ENCODE measurements around the gene ITPR3. TPM values are rescaled to one million over a fixed set of nuclear protein-coding genes. Genes with fewer than 3 reads are reported as not detected.
A peak's percentile ranks its signal among the peaks of the same experiment; 100 is the strongest.
"Not testable (repeated sequence)": the region's sequence is repeated elsewhere in the genome, so short reads cannot be mapped to it uniquely, and the experiment has no call there.

The ITPR3 gene
- total RNA-seq, 3 donors from 2014 or later (not counting 1 experiment from before 2014, with no cell fraction given) = 45.5 to 66.7 (median 46.0) TPM

GRCh38 chr6:33628401-33628964 lies 7.4 kb downstream of the ITPR3 start:
- no peak overlapping the region for H3K27ac ChIP-seq (ENCODE audit: low read length)
- 85% methylated on average over 7 of the region's 7 CpGs for WGBS (ENCODE audit: insufficient coverage)
- Mint-ChIP-seq H3K4me1 (peaks cover 34 to 53% of the 10 kb centered on the region in 2 donors), H3K4me3 (no peak overlapping the region), H3K9me3 (no peaks in the 10 kb centered on the region), H3K27ac (peak overlapping the region in 1 of 2 donors; percentile 27), H3K36me3 (no peaks in the 10 kb centered on the region), H3K27me3 (ENCODE audit: low read depth in 2 of 2) (no peaks in the 10 kb centered on the region)
- ATAC-seq (no peak), DNase-seq (no peak)
- no peaks in the 10 kb centered on the region for H3K9me3 ChIP-seq (ENCODE audit: control insufficient read depth, insufficient read depth, low read length)
- TF ChIP-seq CTCF (IDR thresholded peaks at IDR 0.05) = no peak
- H3K4me1 ChIP-seq (ENCODE audit: control insufficient read depth, insufficient read depth, low read length) = peaks cover 20% of the 10 kb centered on the region
- intact Hi-C loops (cut with micrococcal nuclease) = no loop called here
- H3K27me3 ChIP-seq (ENCODE audit: control insufficient read depth, insufficient read depth, low read length) = no peaks in the 10 kb centered on the region
- H3K36me3 ChIP-seq (ENCODE audit: control insufficient read depth, insufficient read depth, low read length) = peaks cover 6% of the 10 kb centered on the region
- no peak overlapping the region for H3K4me3 ChIP-seq (ENCODE audit: low read length)

GRCh38 chr6:33630014-33630413 lies 8.9 kb downstream of the ITPR3 start:
- Histone ChIP-seq H3K9me3 (ENCODE audit: control insufficient read depth, insufficient read depth, low read length) (no peaks in the 10 kb centered on the region), H3K27ac (ENCODE audit: low read length) (no peak overlapping the region), H3K36me3 (ENCODE audit: control insufficient read depth, insufficient read depth, low read length) (no peaks in the 10 kb centered on the region), H3K27me3 (ENCODE audit: control insufficient read depth, insufficient read depth, low read length) (no peaks in the 10 kb centered on the region), H3K4me3 (ENCODE audit: low read length) (no peak overlapping the region), H3K4me1 (ENCODE audit: control insufficient read depth, insufficient read depth, low read length) (peaks cover 30% of the 10 kb centered on the region)
- 95% methylated on average over 10 of the region's 10 CpGs for WGBS (ENCODE audit: insufficient coverage)
- TF ChIP-seq CTCF (IDR thresholded peaks at IDR 0.05) = no peak
- no peak overlapping the region for H3K4me3 Mint-ChIP-seq
- no peaks in the 10 kb centered on the region for H3K27me3 Mint-ChIP-seq (ENCODE audit: low read depth in 2 of 2)
- H3K4me1 Mint-ChIP-seq = peaks cover 40 to 52% of the 10 kb centered on the region in 2 donors
- H3K36me3 Mint-ChIP-seq = no peaks in the 10 kb centered on the region
- DNase-seq = peak in 1 of 2 donors; percentile 58
- no peak for ATAC-seq
- peak overlapping the region in 1 of 2 donors; percentile 52 for H3K27ac Mint-ChIP-seq
- H3K9me3 Mint-ChIP-seq = no peaks in the 10 kb centered on the region
- intact Hi-C loops (cut with micrococcal nuclease) = no loop called here

GRCh38 chr6:33631521-33631920 lies 10.4 kb downstream of the ITPR3 start:
- H3K4me3 Mint-ChIP-seq; H3K4me3 ChIP-seq (ENCODE audit: low read length); ATAC-seq; H3K27ac ChIP-seq (ENCODE audit: low read length); H3K9me3 ChIP-seq (ENCODE audit: control insufficient read depth, insufficient read depth, low read length); H3K27me3 Mint-ChIP-seq (ENCODE audit: low read depth in 2 of 2); H3K36me3 Mint-ChIP-seq; DNase-seq; intact Hi-C loops (cut with micrococcal nuclease); H3K36me3 ChIP-seq (ENCODE audit: control insufficient read depth, insufficient read depth, low read length); H3K9me3 Mint-ChIP-seq; H3K27me3 ChIP-seq (ENCODE audit: control insufficient read depth, insufficient read depth, low read length): not testable (repeated sequence)
- Mint-ChIP-seq H3K4me1 (peaks cover 52 to 63% of the 10 kb centered on the region in 2 donors), H3K27ac (peak overlapping the region in 1 of 2 donors; percentile 52)
- peaks cover 30% of the 10 kb centered on the region for H3K4me1 ChIP-seq (ENCODE audit: control insufficient read depth, insufficient read depth, low read length)
- WGBS (ENCODE audit: insufficient coverage) = 98% methylated on average over 12 of the region's 13 CpGs

- no peaks in the 10 kb centered on the region for H3K27me3 ChIP-seq (ENCODE audit: control insufficient read depth, insufficient read depth, low read length)
- no peak for DNase-seq
- H3K4me1 Mint-ChIP-seq = peaks cover 53 to 65% of the 10 kb centered on the region in 2 donors
- WGBS (ENCODE audit: insufficient coverage) = 100% methylated on average over 3 of the region's 4 CpGs
- no peak overlapping the region for H3K4me3 Mint-ChIP-seq
- H3K27ac Mint-ChIP-seq = peak overlapping the region; percentile 88 to 89
- TF ChIP-seq CTCF (IDR thresholded peaks at IDR 0.05) = no peak
- H3K27me3 Mint-ChIP-seq (ENCODE audit: low read depth in 2 of 2) = no peaks in the 10 kb centered on the region
- no peaks in the 10 kb centered on the region for H3K9me3 Mint-ChIP-seq
- H3K27ac ChIP-seq (ENCODE audit: low read length) = no peak overlapping the region
- no peak overlapping the region for H3K4me3 ChIP-seq (ENCODE audit: low read length)
- no peak for ATAC-seq
- no peaks in the 10 kb centered on the region for H3K36me3 Mint-ChIP-seq
- intact Hi-C loops (cut with micrococcal nuclease) = loop anchor here (1.0 kb wide), 1 partner anchor 47 kb away; no protein-coding TSS in a partner anchor
- H3K9me3 ChIP-seq (ENCODE audit: control insufficient read depth, insufficient read depth, low read length) = no peaks in the 10 kb centered on the region
- peaks cover 30% of the 10 kb centered on the region for H3K4me1 ChIP-seq (ENCODE audit: control insufficient read depth, insufficient read depth, low read length)
- H3K36me3 ChIP-seq (ENCODE audit: control insufficient read depth, insufficient read depth, low read length) = no peaks in the 10 kb centered on the region
These were observed 10.9 kb downstream of the ITPR3 start for GRCh38 chr6:33631971-33632557.

All from natural killer cell (primary cell).